Mammary epithelial cell (primary cell): ENCODE data around the gene ARHGEF2.

Experiments used
- CTCF ChIP-seq, 2 donors: IDR thresholded peaks in 1 of 2; conservative IDR thresholded peaks in 1 of 2; 2 replicates each; pipeline ENCODE4 v1.5.1; 2011 to 2012; ENCODE audit warnings: inconsistent platforms in 2 of 2, low read length in 2 of 2, mild to moderate bottlenecking in 2 of 2, control low read depth in 1 of 2, low read depth in 1 of 2; ENCODE audit not compliant: insufficient read depth in 1 of 2; ENCODE audit errors: extremely low read depth in 1 of 2
- EZH2 ChIP-seq: IDR thresholded peaks from 2 replicates; pipeline ENCODE4 v1.6.1; 2012; ENCODE audit warnings: low read length, inconsistent platforms, borderline replicate concordance

DNA sequence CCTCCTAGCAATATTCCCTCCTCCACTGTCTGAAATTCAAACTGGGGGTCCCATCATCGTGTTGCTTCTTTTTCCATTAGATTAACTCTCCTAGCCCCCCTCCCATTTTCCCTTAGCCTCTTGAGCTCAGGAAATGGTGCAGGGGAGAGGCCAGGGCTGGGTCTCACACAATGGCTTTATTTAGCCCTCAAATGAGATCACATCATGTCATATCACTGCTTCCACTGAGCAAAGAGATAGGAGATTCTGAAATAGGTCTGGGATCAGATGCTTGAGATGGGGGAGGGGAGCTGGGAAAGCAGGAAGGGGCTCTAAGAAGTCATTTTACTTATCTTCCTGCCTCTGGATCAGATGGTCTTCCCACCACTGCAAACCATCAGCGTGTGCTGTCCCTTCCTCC lies 17.8 kb upstream of the ARHGEF2 start:
- TF ChIP-seq CTCF (conservative IDR thresholded peaks at IDR 0.05 in 1 of 2, IDR thresholded peaks at IDR 0.05 in 1 of 2; ENCODE audit: extremely low read depth in 1 of 2, insufficient read depth in 1 of 2, low read depth in 1 of 2, low read length in 2 of 2): no peak
- no peak for TF ChIP-seq EZH2
